Cardiac fibroblast (primary cell): ENCODE measurements around the gene TEF.

Experiments used
- DNase-seq, 2 donors: peaks; one replicate each; pipeline versions ENCODE4 v3.0.0 to v3.0.0-alpha.2; 2010; ENCODE audit warnings: low read depth in 2 of 2
- H3K4me3 ChIP-seq, 2 donors: replicated peaks in 1 of 2; 1 replicate in 1 of 2; 2 replicates in 1 of 2; pipeline ENCODE4 v1.5.1; 2011; ENCODE audit warnings: low read depth in 2 of 2, low read length in 2 of 2, mild to moderate bottlenecking in 2 of 2, moderate library complexity in 1 of 2
- TF ChIP-seq, protein P1 (sequence below): IDR thresholded peaks from one replicate; pipeline ENCODE4 v1.5.1; 2011; ENCODE audit warnings: low read depth, mild to moderate bottlenecking, low read length, inconsistent platforms

The TEF gene

DNA sequence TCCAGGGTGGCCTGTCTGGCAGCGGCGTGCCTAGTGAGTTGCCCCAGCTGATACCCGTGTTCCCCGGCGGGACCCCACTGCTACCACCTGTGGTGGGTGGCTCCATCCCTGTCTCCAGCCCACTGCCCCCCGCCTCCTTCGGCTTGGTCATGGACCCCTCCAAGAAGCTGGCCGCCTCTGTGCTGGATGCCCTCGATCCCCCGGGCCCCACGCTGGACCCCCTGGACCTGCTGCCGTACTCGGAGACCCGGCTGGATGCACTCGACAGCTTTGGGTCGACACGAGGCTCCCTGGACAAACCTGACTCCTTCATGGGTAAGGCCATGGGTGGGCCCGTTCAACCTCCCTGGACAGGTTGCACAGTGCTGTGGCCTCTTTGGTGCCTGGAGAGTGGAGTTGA lies 41.9 kb upstream of the TEF start:
- H3K4me3 ChIP-seq = no peak overlapping the region
- TF ChIP-seq, protein P1, sequence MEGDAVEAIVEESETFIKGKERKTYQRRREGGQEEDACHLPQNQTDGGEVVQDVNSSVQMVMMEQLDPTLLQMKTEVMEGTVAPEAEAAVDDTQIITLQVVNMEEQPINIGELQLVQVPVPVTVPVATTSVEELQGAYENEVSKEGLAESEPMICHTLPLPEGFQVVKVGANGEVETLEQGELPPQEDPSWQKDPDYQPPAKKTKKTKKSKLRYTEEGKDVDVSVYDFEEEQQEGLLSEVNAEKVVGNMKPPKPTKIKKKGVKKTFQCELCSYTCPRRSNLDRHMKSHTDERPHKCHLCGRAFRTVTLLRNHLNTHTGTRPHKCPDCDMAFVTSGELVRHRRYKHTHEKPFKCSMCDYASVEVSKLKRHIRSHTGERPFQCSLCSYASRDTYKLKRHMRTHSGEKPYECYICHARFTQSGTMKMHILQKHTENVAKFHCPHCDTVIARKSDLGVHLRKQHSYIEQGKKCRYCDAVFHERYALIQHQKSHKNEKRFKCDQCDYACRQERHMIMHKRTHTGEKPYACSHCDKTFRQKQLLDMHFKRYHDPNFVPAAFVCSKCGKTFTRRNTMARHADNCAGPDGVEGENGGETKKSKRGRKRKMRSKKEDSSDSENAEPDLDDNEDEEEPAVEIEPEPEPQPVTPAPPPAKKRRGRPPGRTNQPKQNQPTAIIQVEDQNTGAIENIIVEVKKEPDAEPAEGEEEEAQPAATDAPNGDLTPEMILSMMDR = no peak
- no peak for DNase-seq

DNA sequence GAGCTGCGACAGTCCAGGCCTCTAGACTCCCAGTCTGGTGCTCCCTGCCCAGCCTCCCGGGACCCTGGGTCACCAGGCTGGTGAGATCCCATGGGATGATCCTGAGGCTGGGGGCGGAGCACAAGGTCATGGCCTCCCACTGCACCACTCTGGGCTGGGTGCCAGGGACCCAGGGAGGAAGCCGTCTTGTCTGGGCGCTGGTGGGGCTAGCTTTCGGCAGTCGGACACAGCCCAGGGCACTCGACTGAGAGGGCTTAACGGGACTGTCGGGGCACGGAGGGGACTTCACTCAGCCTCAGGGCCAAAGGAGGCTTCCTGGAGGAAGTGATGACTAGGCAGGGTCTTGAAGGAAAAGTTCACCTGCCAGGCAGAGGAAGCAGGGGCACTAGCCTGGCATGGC lies 41.4 kb upstream of the TEF start:
- TF ChIP-seq, protein P1 = no peak
- H3K4me3 ChIP-seq = no peak overlapping the region
- no peak for DNase-seq

DNA sequence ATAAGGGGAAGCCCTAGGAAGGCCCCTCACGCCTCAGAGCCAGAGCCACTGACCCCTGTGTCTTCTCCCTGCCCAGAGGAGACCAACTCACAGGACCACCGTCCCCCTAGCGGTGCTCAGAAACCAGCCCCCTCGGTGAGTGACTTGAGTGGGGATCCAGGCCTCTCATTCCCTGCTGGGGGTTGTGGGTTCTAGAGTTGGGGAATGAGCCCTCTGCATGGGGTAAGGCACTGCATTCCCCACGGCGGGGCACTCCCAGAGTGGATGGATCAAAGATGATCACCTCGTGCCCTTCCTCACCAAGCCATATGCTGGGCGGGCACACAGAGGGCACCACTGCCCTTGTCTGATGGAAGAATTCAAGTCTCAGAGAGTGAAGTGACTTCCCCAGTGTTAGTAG lies 40.7 kb upstream of the TEF start:
- no peak for DNase-seq
- TF ChIP-seq, protein P1 = no peak
- H3K4me3 ChIP-seq = no peak overlapping the region

DNA sequence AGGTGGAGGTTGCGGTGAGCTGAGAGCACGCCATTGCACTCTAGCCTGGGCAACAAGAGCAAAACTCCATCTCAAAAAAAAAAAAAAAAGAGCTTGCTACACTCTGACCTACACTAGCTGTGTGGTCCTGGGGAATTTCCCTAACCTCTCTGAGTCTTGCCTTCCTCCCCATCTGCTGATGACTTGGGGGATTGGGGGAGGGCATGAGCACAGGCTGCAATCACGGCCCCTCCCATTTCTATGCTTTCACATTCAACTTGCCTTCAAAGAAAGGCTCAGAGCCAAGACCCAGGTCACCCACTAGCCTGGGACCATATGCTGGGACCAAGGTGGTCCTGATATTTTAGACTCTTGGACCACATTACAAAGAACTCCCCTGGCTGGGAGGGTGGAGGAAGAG lies 39.8 kb upstream of the TEF start:
- DNase-seq = peak in 1 of 2 donors; percentile 15
- no peak overlapping the region for H3K4me3 ChIP-seq
- TF ChIP-seq, protein P1 = no peak

DNA sequence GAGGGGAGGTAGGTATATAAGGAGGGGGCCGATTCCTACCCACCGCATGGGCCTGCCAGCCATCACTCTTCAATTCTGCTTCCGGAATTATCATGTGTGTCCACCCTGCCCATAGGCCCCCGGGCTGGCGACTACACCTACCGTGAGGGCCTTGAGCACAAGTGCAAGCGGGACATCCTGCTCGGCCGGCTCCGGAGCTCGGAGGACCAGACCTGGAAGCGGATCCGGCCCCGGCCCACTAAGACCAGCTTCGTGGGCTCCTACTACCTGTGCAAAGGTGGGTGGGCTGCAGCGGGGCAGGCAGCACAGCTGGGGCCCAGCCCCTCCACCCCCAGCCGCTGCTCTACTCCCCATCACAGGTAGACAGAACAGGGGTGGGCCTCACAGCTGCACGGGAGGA lies 38.4 kb upstream of the TEF start:
- no peak overlapping the region for H3K4me3 ChIP-seq
- TF ChIP-seq, protein P1 = no peak
- DNase-seq = no peak

DNA sequence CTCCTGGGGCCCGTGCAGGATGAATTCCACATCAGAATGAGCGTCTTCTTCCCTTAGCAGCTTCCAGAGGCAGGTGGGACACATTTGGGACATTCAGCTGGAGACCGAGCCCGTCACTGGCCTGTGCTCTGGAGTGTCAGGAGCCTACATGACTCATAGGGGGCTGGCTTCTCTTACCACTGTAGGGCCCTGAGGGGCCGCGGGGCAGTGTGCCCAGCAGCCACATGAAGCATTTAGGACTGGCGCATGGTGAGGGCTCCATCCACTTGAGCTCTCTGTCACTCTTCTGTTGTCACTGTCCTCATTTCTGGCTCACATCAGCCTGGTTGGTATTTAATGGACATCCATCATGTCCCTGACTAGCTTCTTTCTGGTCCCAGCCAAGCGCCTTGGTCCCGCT lies 38.0 kb upstream of the TEF start:
- TF ChIP-seq, protein P1 = no peak
- DNase-seq = no peak
- no peak overlapping the region for H3K4me3 ChIP-seq

DNA sequence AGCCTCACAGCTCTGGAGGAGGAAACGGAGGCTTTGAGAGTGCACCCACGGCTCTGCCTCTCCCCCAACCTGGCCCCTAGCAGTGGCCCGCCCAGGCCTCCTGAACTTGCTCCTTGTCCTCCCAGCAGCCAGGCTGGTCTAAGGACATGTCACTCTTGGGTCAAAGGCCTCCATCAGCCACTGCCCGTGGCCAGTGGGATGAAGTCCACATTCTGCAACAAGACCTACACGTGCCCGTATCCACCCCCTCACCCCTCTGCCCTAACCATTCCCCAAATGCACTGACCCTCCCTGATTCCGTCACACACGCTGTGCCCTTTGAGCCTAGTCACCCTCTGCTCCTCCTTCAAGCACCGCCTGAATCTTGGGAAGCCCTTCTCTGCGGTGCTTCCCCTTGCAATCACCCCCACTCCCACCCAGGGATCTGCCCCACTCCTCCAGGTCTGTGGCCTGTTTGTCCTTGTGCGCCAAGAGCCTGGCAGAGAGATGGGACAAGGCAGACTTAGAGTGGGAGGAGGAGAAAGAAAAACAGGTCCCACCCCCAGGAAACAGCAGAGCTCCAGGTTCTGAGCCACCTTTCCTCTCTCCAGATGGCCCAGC lies 37.5 kb upstream of the TEF start:
- H3K4me3 ChIP-seq = no peak overlapping the region
- DNase-seq = no peak
- TF ChIP-seq, protein P1 = no peak
